KMS-11 (cell line): ENCODE results near the gene C1orf122.

Experiments used
- H2AFZ ChIP-seq: fragments of 200-600 bp; sonication (generic); 2 replicates; pipeline ENCODE4 v1.6.1; 2016; ENCODE audit warnings: antibody characterized with exemption, mixed run types, low read depth
- H3K27ac ChIP-seq: fragments of 200-600 bp; sonication (generic); 2 replicates; pipeline ENCODE4 v1.6.1; 2016; ENCODE audit warnings: mild to moderate bottlenecking, mixed run types
- H3K27me3 ChIP-seq: fragments of 200-600 bp; sonication (generic); 2 replicates; pipeline ENCODE4 v1.6.1; 2017; ENCODE audit warnings: mild to moderate bottlenecking, low read depth, mixed run types, moderate library complexity; ENCODE audit not compliant: insufficient read depth
- H3K36me3 ChIP-seq: fragments of 200-600 bp; sonication (generic); 2 replicates; pipeline ENCODE4 v1.6.1; 2017; ENCODE audit warnings: mild to moderate bottlenecking, mixed run types; ENCODE audit not compliant: insufficient read depth
- H3K4me1 ChIP-seq: fragments of 200-600 bp; sonication (generic); 2 replicates; pipeline ENCODE4 v1.6.1; 2016; ENCODE audit warnings: mild to moderate bottlenecking, low read depth, mixed run types; ENCODE audit not compliant: poor library complexity, severe bottlenecking
- H3K4me2 ChIP-seq: fragments of 200-600 bp; sonication (generic); 2 replicates; pipeline ENCODE4 v1.7.0; 2016; ENCODE audit warnings: mild to moderate bottlenecking, mixed run types
- H3K4me3 ChIP-seq: fragments of 200-600 bp; sonication (generic); IDR thresholded peaks from 2 replicates; pipeline ENCODE4 v1.6.1; 2017; ENCODE audit warnings: low read depth, low read length, mixed read lengths; ENCODE audit not compliant: insufficient read depth
- H3K79me2 ChIP-seq: fragments of 200-600 bp; sonication (generic); 2 replicates; pipeline ENCODE4 v1.6.1; 2016; ENCODE audit warnings: low read depth, mixed run types; ENCODE audit not compliant: insufficient read depth
- H3K9ac ChIP-seq: fragments of 200-600 bp; sonication (generic); 2 replicates; pipeline ENCODE4 v1.6.1; 2016; ENCODE audit warnings: mild to moderate bottlenecking, mixed run types
- H4K20me1 ChIP-seq: fragments of 200-600 bp; sonication (generic); 2 replicates; pipeline ENCODE4 v1.6.1; 2016; ENCODE audit warnings: mild to moderate bottlenecking, mixed run types; ENCODE audit not compliant: insufficient read depth
- TF ChIP-seq, protein P1 (sequence below): fragments of 200-600 bp; sonication (generic); conservative IDR thresholded peaks from 2 replicates; pipeline ENCODE4 v1.6.1; 2017; ENCODE audit warnings: low read depth, mild to moderate bottlenecking, antibody characterized with exemption, low read length, moderate library complexity, mixed read lengths

The C1orf122 gene

GRCh38 chr1:37807555-37808368, at the start of gene C1orf122, which contains the start of gene YRDC:
Gene C1orf122 (plus strand): TSS chr1:37807790. CDS start chr1:37808405, 615 bp downstream.
Gene YRDC (minus strand): TSS chr1:37808208. CDS start chr1:37808180, 28 bp downstream.
- Histone ChIP-seq H3K4me2 (peak within 1 kb of the TSS; percentile 92), H3K4me1 (peaks cover 46% of the 10 kb centered on the region), H4K20me1 (peaks cover 9% of the 10 kb centered on the region), H2AFZ (peak within 1 kb of the TSS; percentile 55), H3K4me3 (peak within 1 kb of the TSS; percentile 55), H3K27me3 (no peaks in the 10 kb centered on the region), H3K9ac (peak within 1 kb of the TSS; percentile 78), H3K79me2 (peaks cover 27% of the 10 kb centered on the region), H3K27ac (peak within 1 kb of the TSS; percentile 42), H3K36me3 (peaks cover 10% of the 10 kb centered on the region; the same call in 1 of the 2 replicates)
- TF ChIP-seq, protein P1, sequence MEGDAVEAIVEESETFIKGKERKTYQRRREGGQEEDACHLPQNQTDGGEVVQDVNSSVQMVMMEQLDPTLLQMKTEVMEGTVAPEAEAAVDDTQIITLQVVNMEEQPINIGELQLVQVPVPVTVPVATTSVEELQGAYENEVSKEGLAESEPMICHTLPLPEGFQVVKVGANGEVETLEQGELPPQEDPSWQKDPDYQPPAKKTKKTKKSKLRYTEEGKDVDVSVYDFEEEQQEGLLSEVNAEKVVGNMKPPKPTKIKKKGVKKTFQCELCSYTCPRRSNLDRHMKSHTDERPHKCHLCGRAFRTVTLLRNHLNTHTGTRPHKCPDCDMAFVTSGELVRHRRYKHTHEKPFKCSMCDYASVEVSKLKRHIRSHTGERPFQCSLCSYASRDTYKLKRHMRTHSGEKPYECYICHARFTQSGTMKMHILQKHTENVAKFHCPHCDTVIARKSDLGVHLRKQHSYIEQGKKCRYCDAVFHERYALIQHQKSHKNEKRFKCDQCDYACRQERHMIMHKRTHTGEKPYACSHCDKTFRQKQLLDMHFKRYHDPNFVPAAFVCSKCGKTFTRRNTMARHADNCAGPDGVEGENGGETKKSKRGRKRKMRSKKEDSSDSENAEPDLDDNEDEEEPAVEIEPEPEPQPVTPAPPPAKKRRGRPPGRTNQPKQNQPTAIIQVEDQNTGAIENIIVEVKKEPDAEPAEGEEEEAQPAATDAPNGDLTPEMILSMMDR = no peak

DNA sequence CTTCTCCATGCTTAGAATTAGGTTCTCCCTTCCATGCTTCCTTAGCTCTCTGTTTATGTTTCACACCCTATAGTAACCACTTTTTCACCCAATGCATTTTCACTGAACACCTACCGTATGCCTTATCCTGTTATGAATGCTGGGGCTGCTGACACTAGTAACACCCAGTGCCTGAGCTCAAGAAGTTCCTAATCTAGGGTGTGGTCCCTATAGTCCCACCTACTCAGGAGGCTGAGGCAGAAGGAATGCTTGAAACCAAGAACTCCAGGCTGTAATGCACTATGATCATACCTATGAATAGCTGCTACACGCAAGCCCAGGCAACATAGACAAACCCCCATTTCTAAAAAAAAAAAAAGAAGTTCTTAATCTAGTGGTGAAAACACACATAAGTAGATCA, 48.1 kb upstream of the C1orf122 start:
- Histone ChIP-seq H3K4me3 (no peak overlapping the region), H3K4me1 (no peaks in the 10 kb centered on the region), H3K27me3 (peaks cover 10% of the 10 kb centered on the region; the same call in 1 of the 2 replicates), H4K20me1 (no peaks in the 10 kb centered on the region), H3K9ac (no peak overlapping the region), H3K4me2 (no peak overlapping the region), H3K79me2 (no peaks in the 10 kb centered on the region), H3K36me3 (no peaks in the 10 kb centered on the region), H3K27ac (no peak overlapping the region), H2AFZ (no peak overlapping the region)
- TF ChIP-seq, protein P1 = no peak

DNA sequence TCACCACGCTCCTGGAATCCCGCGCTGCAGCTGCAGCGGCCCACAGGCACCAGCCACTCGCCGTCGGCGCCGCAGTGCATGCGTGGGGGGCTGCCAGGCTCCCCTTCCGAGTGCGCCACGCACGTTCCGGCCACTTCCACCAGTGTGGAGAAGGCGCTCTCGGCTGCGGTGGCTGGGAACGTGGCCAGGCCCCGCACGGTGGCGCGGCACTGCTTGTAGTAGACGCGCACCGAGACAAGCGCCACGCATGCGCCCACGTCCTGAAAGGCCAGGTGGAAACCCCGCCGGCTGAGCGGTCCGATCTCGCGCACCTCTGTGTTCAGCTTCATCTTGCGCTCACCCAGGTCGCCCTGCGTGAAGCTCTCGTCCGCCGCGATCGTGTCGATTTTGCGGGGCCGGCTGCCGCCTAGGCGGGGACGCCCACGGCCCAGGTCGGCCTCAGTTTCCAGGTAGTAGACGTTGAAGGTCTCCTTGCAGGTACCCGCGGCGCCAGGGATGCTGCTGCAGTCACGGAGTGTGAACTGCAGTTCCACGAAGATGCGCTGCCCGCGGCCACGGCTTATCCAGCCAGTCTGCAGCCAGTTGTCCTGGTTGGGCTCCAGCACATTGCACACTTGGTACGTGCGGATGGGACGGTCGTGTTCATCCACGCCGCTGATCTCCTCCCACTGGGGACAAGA, 46.0 kb upstream of the C1orf122 start:
- Histone ChIP-seq H3K9ac (no peak overlapping the region), H3K4me1 (no peaks in the 10 kb centered on the region), H3K79me2 (no peaks in the 10 kb centered on the region), H3K27me3 (peaks cover 21% of the 10 kb centered on the region), H3K4me2 (no peak overlapping the region), H2AFZ (no peak overlapping the region), H3K27ac (no peak overlapping the region), H3K36me3 (no peaks in the 10 kb centered on the region), H3K4me3 (no peak overlapping the region), H4K20me1 (no peaks in the 10 kb centered on the region)
- TF ChIP-seq, protein P1 = no peak

DNA sequence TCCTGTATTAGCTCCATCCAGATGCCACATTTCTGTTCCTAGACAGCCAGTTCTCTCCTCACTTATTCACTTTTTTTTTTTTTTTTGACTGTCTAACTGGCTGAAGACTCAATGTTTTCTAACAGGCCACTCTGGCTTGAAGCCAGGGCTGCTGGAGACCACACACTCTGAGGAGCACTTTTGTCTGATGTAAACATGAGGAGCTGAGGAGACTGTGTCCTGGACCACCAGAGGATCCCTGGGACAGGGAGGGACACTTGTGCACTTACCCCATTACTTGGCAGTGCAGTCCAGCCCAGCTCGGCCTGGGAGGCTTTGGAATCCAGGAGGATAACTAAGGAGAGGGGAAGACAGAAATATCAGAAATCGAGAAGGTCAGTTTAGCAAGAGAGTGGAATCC, 45.1 kb upstream of the C1orf122 start:
- no peak overlapping the region for H3K4me2 ChIP-seq
- H4K20me1 ChIP-seq = no peaks in the 10 kb centered on the region
- no peaks in the 10 kb centered on the region for H3K4me1 ChIP-seq
- no peak overlapping the region for H3K27ac ChIP-seq
- TF ChIP-seq, protein P1 = no peak
- no peak overlapping the region for H3K4me3 ChIP-seq
- H3K36me3 ChIP-seq = no peaks in the 10 kb centered on the region
- H2AFZ ChIP-seq = no peak overlapping the region
- H3K9ac ChIP-seq = no peak overlapping the region
- peaks cover 27% of the 10 kb centered on the region for H3K27me3 ChIP-seq
- H3K79me2 ChIP-seq = no peaks in the 10 kb centered on the region
